Fibroblast of the conjunctiva (primary cell): Measurements from ENCODE around the gene BTBD9.

Experiments
- DNase-seq: peaks from one replicate; pipeline ENCODE4 v3.0.0-alpha.2; 2010; ENCODE audit warnings: low read depth

Gene BTBD9

DNA sequence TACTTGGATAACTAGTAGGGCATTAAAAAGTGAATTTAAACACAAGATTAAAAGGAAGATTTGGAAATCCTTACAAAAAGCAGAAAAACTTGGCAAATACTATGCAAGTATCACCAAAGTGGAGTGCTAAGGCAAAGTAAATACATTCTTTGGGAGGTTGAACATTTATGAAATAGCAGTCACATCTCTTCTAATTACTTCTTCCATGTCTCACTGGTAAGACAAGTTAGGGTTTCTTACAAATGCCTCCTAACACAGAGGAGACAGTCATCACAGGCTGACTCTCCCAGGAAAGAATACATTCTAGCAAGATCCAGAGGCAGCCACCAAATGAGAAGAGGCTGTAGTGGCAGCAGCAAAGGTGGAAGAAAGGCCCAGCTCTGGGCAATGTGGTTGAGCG is 298.2 kb downstream of the BTBD9 start:
- DNase-seq: no peak

DNA sequence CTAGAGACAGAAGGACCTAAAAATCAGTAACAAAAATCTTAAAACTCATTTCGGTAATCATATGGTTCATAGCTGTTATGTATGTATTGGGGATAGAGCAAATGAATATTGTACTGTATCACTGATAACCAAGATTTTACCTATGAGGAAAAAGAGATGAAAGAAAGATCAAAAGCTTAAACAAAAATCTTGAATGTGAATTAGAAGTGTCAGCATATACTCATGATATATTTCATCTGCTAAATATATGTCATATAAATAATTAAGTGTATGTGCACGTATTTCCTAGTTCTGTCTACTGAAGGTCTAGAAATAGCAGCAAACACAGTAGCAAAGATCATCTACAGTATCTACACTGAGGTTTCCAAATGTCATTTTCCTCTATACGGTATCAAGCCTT is 299.8 kb downstream of the BTBD9 start:
- no peak for DNase-seq

DNA sequence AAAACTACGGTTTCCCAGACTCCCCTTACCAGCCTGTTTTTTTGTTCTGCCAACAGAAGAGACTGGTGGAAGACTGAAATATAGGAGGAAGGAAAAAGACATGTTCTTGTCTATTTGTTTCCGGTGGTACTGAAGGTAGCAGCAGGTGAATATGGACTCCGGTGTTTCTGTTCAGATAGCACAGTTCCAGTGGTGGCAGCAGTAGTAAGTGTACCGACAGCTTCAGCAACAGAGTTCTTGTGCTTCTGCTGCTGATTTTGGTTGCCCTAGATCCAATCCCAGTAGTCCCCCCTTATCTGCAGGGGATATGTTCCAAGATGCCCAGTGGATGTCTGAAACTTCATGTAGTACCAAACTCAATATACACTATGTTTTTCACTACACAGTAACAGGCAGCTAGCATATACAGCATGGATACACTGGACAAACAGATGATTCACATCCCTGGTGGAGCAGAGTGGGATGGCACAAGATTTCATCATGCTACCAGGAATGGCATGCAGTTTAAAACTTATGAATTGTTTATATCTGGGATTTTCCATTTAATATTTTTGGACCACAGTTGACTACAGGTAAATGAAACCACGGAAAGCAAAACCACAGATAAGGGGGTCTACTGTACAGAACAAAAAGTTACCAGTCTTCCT is 301.8 kb downstream of the BTBD9 start:
- peak; percentile 90 for DNase-seq

DNA sequence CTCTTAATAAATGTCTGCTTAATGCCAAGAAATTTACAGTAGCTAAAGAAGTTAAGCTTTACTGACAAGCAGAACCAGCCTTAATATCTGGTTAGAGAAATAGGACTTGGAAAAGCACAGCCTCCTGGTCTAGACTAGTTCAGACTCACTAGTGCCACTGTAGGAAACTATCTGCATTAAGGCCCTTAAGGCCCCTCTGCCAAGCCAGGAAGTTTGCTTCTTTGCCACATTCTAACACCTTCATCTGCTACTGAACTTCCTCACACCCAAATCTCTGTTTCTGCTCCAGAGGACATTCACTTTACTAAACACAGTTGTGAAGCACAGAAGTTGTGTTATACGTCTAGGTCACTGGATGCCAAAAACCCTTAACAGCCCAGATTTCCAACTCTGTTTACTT is 302.8 kb downstream of the BTBD9 start:
- DNase-seq: no peak

DNA sequence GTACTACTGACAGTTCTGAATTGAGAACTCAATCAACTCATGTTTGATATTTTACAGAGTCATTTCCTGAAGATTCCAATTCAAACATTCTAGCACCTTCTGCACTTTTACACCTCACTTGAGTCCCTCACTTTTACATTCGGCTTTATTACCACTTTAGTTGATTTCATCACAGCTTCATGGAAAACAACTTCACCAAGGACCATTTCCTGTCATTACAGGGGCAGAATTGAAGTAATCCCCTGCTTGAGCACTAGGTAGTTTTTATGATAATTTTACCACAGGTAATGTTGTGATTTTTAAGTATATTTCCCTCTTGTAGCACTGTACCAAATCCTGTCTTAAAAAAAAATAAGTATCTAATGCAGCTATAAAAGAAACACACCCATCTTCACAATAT is 312.9 kb downstream of the BTBD9 start:
- DNase-seq: no peak

DNA sequence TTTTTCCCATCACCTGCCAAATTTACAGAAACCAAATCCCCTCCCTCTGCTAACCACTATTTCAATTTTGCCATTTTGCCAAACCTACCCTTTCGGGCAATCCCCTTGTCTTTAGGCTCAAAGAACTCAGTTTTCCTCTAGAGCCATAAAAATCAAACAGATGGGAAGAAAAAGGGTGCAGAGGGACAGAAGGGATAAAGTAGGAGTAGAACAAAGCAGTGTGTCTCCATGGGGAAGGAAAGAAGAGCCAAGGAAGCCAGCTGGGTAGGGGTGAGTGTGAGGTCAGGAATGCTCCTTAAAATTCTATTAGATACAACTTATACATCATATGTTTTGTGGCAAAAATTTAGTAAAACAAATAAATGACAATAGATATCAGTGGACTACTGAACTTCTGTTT is 316.5 kb downstream of the BTBD9 start:
- no peak for DNase-seq

DNA sequence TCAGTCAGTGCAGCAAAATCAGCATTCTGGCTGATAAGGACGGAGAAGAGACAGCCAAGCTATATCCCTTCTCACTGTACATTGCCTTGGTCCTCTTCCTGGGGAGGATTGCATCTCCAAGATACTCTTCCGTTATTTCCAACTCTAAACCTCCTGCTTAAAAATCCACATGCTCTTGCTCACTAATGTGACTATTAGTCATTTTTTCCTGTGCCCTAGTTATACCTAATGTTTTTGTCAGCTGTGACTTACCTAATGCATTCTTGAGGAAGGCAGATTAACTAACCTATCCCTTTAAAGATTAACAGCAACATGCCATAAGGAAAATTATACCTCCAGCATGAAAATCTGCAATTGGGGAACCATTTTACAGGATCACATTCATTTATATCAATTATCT is 317.6 kb downstream of the BTBD9 start:
- no peak for DNase-seq

DNA sequence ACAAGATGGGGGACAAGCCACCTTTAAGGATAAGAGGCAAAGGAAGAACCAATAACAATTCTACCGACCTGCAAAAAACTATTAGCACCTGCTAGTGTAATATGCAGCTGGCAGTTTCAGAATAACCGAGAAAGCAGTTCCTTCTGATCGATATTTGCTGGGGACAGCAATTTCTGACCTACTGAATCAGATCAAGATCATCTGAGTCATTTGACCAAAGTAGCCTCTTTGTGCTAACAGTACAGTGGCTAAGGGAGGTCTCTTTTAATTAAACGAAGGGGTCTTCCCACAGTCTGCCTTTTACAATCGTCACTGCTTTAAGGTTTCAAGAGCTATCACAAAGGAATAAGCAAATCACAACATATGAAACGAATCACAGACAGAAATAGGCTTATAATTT is 318.9 kb downstream of the BTBD9 start:
- DNase-seq: no peak

DNA sequence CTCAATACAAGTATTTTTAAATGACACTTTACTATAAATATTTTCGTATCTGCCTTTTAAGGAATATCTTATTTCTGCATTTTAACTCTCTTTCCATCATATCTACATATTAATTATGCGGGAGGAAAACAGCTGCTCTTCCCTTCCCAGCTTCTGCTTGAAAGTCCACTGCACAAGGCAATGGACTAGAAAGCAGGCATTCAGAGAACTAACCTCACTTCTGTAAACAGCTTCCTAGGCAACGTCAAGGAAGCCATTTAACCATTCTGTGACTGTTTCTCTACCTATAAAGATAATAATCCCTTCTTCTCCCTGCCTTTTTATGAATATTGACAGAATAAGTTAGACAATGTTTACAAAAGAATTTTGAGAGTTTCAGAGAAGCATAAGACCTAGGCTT is 319.4 kb downstream of the BTBD9 start:
- DNase-seq: no peak

DNA sequence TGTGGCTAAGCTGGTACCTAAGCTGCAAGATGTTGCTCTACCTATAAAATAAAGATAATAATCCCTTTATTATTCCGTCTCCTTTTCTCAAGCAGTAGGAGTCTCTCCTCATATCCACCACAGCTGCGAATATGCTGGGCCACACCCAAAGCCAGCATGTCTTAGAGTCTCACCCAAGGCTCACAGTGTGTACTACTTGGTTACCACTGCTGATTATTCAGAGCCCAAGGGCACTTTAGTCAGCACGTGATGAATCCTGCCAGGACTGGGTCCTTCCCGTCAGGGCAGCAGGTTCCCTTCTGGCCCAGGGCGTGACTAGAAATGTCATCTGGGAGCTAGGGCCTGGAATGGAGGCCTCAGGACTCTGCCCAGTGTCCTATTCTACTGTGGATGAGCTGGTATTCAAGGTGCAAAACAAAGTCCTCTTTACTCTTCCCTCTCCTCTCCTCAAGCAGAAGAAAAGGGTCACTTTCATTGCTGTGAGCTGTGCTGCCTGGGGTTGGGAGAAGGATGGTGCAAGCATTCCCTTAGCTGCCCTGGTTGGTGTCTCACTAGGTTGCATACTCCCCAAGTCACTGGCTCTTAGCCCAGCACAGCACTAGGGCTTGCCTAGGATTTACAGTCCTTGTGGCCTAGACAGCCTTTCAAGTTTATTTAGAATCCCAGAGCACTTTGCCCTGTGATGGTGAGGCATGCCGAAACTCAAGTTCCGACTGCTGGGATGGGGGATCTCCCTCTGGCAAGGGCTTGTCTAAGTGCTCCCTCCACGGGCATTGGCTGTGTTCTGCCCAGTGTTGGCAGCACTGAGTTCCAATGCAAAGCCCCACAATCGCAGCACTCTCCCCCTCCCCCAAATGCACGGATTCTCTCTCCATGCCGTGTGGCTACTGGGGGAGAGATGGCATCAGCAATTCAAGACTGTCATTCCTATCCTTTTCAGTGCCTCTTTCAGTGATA is 320.2 kb downstream of the BTBD9 start:
- DNase-seq: no peak

DNA sequence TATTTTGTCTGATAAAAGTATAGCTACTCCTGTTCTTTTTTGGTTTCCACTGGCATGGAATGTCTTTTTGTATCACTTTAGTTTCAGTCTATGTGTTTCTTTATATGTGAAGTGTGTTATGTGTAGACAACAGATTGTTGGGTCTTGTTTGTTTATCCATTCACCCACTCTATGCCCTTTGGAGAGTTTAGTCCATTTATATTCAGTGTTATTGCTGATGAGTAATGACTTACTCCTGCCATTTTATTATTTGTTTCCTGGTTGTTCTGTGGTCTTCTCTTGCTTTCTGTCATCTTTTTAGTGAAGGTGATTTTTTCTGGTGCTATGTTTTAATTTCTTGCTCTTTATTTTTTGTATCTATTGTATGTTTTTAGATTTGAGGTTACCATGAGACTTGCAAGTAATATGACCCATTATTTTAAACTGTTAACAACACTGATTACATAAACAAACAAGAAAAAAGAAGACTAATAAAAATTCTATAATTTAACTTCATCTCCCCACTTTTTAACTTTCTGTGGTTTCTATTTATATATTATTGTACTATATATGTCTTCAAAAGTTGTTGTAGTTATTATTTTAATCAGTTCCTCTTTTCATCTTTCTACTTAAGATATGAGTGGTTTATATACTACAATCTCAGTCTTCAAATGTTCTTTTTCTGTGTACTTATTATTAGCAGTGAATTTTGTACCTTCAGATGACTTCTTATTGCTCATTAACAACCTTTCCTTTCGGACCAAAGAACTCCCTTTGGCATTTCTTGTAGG is 323.4 kb downstream of the BTBD9 start:
- no peak for DNase-seq

DNA sequence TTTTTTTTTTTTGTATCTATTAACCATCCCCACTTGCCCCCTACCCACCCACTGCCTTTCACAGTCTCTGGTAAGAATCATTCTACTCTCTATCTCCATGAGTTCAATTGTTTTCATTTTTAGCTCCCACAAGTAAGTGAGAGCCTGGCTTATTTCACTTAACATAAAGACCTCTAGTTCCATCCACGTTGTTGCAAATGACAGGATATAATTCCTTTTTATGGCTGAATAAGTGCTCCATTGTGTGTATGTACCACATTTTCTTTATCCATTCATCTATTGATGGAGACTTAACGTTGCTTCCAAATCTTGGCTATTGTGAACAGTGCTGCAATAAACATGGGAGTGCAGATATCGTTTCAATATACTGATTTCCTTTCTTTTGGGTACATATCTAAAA is 328.5 kb downstream of the BTBD9 start:
- no peak for DNase-seq

DNA sequence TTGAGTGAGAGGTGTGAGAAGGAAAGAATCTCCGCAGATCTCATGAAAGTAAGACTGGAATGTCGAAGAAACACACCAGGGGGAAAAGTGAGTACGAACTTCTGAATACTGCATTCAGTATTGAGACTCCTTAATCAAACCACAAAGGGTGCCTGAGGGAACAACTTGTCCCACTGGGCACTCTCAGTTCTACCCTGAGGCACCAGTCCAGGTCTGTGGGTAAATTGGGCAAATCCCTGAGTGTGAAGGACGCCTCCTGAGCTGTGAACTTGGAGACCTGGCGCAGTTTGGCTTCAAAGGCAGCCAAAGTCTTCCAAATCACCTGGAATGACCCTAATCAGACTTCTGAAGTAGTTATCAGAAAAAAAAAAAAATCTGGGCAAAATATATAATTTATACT is 329.7 kb downstream of the BTBD9 start:
- no peak for DNase-seq

DNA sequence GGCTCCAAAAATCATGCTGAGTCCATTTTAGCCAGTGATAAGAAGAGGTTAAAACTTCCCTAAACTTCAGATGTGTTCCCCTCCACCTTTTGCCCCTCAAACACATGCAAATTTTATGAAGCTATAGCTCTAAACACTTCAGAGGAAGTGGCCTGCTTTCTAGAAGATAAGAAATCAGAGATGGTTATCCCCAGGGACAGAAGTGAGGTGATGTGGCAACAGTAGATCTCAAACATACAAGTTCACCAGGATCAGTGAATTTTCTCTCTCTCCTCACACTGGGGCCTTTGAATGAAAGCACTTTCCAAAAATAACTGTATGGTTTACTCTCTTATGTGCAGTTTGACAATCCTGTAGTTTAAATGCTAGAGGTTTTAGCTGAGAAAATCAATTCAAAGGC is 332.0 kb downstream of the BTBD9 start:
- no peak for DNase-seq

DNA sequence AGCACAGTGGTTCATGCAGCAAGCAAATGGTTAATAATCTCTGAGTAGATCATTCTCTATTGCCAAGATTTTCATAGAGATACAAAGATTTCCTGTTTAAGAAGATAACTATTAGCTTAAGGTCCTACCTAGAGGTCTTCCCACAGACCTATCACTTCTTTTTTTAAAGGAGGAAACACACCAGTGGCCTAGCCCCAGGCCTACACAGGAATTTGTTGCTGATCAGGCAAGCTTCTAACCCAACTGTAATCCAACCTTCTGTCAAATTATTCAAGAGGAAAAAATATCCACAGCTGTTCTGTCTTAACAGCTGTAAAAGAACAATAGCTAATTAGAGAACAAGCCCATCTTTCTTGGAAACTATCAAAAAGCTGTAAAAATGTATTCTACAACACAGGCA is 332.8 kb downstream of the BTBD9 start:
- DNase-seq: no peak

DNA sequence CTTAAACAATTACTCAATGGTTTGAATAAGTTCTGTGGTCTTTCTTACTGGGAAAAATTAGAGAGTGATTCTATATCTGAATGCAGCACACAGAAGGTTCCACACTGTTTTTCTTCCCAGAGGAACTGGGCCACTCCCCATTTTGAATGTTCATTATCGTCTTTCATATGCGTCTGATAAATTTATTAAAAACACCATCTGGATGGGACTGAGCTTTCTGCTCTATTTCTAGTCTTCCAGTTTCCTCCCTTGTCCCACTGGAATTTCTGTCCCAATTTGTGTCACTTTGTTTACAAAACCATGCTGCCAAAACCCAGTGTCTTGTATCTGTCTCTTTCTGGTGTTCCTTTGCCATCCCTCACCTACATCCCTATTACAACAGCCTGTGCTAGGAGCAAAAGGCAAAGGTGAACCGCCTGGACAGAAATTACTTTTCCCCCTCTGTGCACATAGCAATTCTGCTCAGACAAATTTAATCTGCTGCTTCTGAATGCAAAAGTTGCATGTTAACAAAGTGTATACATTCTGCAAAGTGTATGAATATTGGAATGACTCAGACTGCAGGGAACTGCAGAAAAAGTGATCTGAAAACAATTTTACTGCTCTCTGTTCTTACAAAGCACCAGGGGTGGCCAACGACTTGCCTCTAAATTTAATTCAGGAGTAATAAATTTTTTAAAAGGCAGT is 333.6 kb downstream of the BTBD9 start:
- no peak for DNase-seq

DNA sequence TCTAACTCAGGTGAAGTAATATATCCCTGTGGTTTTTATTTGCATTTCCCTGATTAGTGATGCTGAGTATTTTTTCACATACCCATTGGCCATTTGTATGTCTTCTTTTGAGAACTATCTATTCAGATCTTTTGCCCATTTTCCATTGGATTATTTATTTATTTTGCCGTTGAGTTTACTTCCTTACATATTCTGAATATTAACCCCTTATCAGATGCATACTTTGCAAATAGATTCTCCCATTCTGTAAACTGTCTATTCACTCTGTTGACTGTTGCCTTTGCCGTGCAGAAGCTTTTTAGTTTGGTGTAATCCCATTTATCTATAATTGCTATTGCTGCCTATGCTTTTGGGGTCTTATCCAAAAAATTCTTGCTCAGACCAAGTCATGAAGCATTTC is 336.9 kb downstream of the BTBD9 start:
- no peak for DNase-seq

DNA sequence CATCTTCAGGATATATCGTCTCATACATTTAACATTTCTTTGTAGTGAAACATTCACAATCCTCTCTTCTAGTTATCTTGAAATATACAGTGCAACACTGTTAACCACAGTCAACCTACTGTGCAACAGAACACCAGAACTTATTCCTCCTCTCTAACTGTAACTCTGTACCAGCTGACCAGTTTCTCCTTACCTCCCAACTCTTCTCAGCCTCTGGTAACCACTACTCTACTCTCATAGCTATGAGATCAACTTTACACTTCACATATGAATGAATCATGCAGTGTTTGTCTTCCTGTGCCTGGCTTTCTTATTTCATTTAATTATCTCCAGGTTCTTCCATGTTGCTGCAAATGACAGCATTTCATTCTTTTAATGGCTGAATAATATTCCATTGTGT is 337.6 kb downstream of the BTBD9 start:
- DNase-seq: no peak

DNA sequence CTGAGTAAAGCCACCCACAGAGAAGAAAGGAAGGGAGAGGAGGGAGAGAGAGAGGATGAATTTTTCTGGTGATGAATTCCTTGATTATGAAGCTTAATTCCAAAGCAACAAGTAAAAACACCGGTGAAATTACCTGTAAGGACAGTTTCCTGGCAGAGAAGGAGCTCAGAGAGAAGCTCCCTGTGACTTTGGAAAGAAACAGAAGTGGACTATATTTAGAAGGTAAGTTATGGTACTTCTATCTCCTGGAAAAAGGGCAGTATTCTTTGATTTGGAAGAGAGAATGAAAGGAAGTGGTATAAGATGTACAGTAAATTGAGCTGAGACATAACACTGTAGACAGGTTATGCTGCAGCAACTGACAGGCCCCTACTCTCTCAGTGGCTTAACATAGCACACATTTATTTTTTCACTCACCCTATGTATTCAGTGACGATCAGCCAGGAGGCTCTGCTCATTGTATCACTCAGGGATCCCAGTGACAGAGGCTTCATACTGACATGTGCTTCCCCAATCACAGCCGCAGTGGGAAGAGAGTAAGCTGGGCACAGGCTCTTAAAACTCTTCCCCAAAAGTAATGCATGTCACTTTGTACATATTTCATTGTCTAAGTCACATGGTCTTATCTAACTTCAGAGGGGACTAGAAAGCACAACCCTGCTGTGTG is 349.5 kb downstream of the BTBD9 start:
- DNase-seq: no peak

DNA sequence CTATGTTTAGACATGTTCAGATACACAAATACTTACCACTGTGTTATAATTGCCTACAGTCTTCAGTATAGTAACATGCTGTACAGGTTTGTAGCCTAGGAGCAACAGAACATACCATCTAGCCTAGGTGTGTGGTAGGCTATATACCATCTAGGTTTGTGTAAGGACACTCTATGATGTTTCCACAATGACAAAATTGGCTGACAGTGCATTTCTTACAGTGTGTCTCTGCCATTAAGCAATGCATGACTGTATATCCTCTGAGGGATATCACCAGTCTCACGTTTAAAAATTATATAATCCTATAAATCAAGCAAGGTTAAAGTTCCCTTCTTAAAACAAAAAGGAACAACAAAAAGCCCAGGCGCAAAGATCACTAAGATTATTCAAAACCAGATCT is 352.2 kb downstream of the BTBD9 start:
- no peak for DNase-seq

DNA sequence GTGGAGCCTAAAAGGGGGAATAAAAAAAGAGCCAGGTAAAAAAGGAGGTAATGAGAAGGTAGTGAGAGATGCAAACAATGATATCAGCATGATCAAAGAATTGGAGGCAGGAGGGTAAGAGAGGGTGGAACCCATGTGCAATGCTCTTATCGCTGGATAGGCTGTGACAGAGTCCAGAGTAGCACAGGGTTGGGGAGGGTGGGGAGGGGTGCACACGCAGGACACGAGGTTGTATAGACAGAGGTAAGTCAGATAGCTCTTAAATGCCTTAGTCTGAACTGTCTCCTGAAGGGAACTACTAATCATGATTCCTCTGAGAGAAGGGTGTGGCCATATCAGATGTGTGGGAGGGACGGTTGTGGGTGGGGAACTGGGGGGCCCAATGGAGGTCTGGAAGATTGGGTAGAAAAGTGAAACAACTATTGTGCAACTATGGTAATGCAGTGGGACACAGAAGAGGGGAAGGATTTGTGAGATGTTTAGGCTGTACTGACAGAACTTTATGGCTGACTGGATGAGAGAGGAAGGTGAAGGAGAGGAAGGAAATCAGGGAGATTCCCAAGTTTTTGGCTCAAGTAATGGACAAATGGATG is 354.8 kb downstream of the BTBD9 start:
- DNase-seq: no peak
